GM12874 (cell line): ENCODE results near the gene RGS7.

ENCODE experiments used
- CTCF ChIP-seq: IDR thresholded peaks from 2 replicates; pipeline ENCODE4 v1.5.1; 2011; ENCODE audit warnings: low read depth, mild to moderate bottlenecking, control low read depth, low read length, moderate library complexity; ENCODE audit not compliant: insufficient read depth

The RGS7 gene

GRCh38 chr1:240991230-240991629 is 365.8 kb downstream of the RGS7 start:
- no peak for TF ChIP-seq CTCF

GRCh38 chr1:240987928-240988327 is 369.1 kb downstream of the RGS7 start:
- no peak for TF ChIP-seq CTCF

GRCh38 chr1:240985081-240985480 is 371.9 kb downstream of the RGS7 start:
- no peak for TF ChIP-seq CTCF

GRCh38 chr1:240980342-240980741 is 376.7 kb downstream of the RGS7 start:
- TF ChIP-seq CTCF, result no peak

- TF ChIP-seq CTCF, result no peak
These were observed 380.3 kb downstream of the RGS7 start for GRCh38 chr1:240976685-240977084.

GRCh38 chr1:240973875-240974274 is 383.1 kb downstream of the RGS7 start:
- no peak for TF ChIP-seq CTCF

GRCh38 chr1:240970253-240970652 is 386.8 kb downstream of the RGS7 start:
- TF ChIP-seq CTCF, result no peak

- no peak for TF ChIP-seq CTCF
These were observed 388.1 kb downstream of the RGS7 start for GRCh38 chr1:240968864-240969263.
